ENCODE measurements around the gene PSENEN.
"Not testable (repeated sequence)": the region's sequence is repeated elsewhere in the genome, so short reads cannot be mapped to it uniquely, and the experiment has no call there.

PSENEN gene

GRCh38 chr19:35753634-35754369 is 8.4 kb downstream of the PSENEN start:
- DNase-seq = no peak

- DNase-seq = no peak
These were observed 9.1 kb downstream of the PSENEN start for GRCh38 chr19:35754370-35755130.

- DNase-seq = no peak
These were observed 9.7 kb downstream of the PSENEN start for GRCh38 chr19:35755131-35755549.

- no peak for DNase-seq
These were observed 10.3 kb downstream of the PSENEN start for GRCh38 chr19:35755550-35756376.

- no peak for DNase-seq
These were observed 11.2 kb downstream of the PSENEN start, which contains the start of gene HSPB6 for GRCh38 chr19:35756377-35757230. Gene HSPB6, minus strand, starts transcription at chr19:35757029. Its CDS starts 21 bp downstream, at chr19:35757008.

GRCh38 chr19:35757231-35757748 is 11.8 kb downstream of the PSENEN start:
- DNase-seq = peak; percentile 72

- peak; percentile 96 for DNase-seq
These were observed 12.5 kb downstream of the PSENEN start, which contains the start of gene PROSER3 for GRCh38 chr19:35757749-35758608. Gene PROSER3, plus strand, starts transcription at chr19:35758176. Its CDS starts 40 bp downstream, at chr19:35758216.

- no peak for DNase-seq
These were observed 14.2 kb downstream of the PSENEN start for GRCh38 chr19:35759697-35760096.

- no peak for DNase-seq
These were observed 15.4 kb downstream of the PSENEN start for GRCh38 chr19:35760711-35761349.

- no peak for DNase-seq
These were observed 19.2 kb downstream of the PSENEN start for GRCh38 chr19:35764432-35765315.

GRCh38 chr19:35766571-35767104 is 21.2 kb downstream of the PSENEN start:
- DNase-seq = no peak

- no peak for DNase-seq
These were observed 22.0 kb downstream of the PSENEN start for GRCh38 chr19:35767288-35768081.

- no peak for DNase-seq
These were observed 22.6 kb downstream of the PSENEN start for GRCh38 chr19:35768082-35768421.

GRCh38 chr19:35772362-35772761 is 26.9 kb downstream of the PSENEN start:
- DNase-seq = not testable (repeated sequence)

- no peak for DNase-seq
These were observed 27.8 kb downstream of the PSENEN start for GRCh38 chr19:35773020-35773806.

GRCh38 chr19:35774274-35775045 is 29.0 kb downstream of the PSENEN start:
- no peak for DNase-seq

GRCh38 chr19:35775046-35775297 is 29.5 kb downstream of the PSENEN start:
- no peak for DNase-seq
